OCI-LY3 (cell line): ENCODE data around the gene HOXD13.

ENCODE experiments used
- CTCF ChIP-seq: fragments of 200-600, 300-600 bp; sonication (generic); IDR thresholded peaks from 2 replicates; pipeline ENCODE4 v1.5.1; 2014; ENCODE audit warnings: antibody characterized with exemption, low read length, low read depth
- EZH2phosphoT487 ChIP-seq: fragments of 200-600 bp; shearing (Covaris generic); IDR thresholded peaks from 2 replicates; pipeline ENCODE4 v1.6.1; 2018; ENCODE audit warnings: antibody characterized with exemption, mixed run types, low read depth

GRCh38 chr2:176101842-176102241 is 9.3 kb downstream of the HOXD13 start:
- TF ChIP-seq CTCF = no peak
- TF ChIP-seq EZH2phosphoT487 = no peak
